ENCODE measurements around the gene DDX47. TPM values are rescaled to one million over a fixed set of nuclear protein-coding genes. Genes with fewer than 3 reads are reported as not detected.
A peak's percentile ranks its signal among the peaks of the same experiment; 100 is the strongest.

DDX47 gene
- total RNA-seq (2021) (59.2 to 64.8 TPM (median 59.2 TPM) in 3 replicates), Bru-seq, nascent RNA (percentile 91 among the genes with signal in this experiment)
- long read RNA-seq, experiment 1, transcript DDX47-202 (12 exons, 1,817 nt) = major isoform, 332 of 361 reads
- long read RNA-seq, experiment 1, transcript DDX47-201 (11 exons, 1,698 nt) = minor isoform, 6 of 361 reads
- long read RNA-seq, experiment 1, transcript DDX47-212 (11 exons, 2,357 nt) = minor isoform, 12 of 361 reads
- long read RNA-seq, experiment 1, partial matches to known transcripts = 7 of 361 reads
- long read RNA-seq, experiment 1, other reads (novel, unspliced or antisense) = 3 of 361 reads
- long read RNA-seq, experiment 2, transcript DDX47-202 (12 exons, 1,817 nt) = major isoform, 50 of 67 reads
- long read RNA-seq, experiment 2, partial matches to known transcripts = 15 of 67 reads
- long read RNA-seq, experiment 2, other reads (novel, unspliced or antisense) = 1 of 67 reads
- long read RNA-seq, experiment 3, transcript DDX47-202 (12 exons, 1,817 nt) = major isoform, 185 of 204 reads
- long read RNA-seq, experiment 3, partial matches to known transcripts = 12 of 204 reads
- long read RNA-seq, experiment 3, other reads (novel, unspliced or antisense) = 1 of 204 reads

DNA sequence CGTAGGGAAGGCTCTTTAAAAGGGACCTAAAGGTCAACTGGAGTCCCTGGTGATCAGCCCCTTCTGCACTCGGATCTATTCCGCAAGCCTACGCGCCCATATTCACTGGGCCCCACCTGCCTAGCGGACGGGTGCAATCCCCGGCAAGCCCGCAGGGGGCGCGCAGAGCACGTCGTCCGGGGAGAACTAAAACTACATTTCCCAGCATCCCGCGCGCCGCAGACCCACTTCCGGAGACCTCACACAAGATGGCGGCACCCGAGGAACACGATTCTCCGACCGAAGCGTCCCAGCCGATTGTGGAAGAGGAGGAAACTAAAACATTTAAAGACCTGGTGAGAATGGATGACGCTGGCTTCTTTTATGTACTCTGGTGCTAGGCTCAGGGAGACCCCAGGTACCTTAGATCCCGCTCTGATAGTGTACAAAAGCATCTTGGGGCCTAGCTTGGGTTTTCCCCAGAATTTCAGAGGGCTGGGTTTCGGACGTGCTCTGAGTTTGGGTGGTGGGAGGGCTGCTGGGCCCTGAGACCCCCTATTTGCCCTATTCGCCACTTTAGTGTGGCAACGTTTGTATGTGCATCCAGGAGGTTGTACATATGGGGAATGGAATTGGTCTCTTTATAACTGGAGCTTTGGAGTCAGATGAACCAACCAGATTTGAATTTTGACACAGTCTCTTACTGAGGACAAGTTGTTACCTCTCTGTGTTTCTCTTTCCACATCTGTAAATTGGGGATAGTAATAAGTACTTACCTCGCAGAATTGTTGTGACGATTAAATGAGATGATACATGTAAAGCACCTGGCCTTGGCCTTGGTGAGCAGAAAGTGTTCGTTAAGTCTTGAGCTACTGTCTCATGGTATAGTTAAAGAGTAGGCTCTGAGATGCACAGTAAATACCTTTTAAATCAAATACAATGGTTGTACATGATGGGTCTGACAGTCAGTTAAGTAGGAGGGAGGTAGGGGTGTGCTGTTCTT is at the start of gene DDX47:
Gene DDX47, plus strand, starts transcription at position 227 of the 982 bp plus-strand sequence. Its CDS starts 22 bp downstream, at position 249.
- peak; percentile 88 for TF ChIP-seq GABPB1 (CRISPR knock-in tag; IDR thresholded peaks at IDR 0.05)
- no peak for TF ChIP-seq NR3C1 (CRISPR knock-in tag; conservative IDR thresholded peaks at IDR 0.05; ENCODE audit: low read depth)
- TF ChIP-seq, protein P1, sequence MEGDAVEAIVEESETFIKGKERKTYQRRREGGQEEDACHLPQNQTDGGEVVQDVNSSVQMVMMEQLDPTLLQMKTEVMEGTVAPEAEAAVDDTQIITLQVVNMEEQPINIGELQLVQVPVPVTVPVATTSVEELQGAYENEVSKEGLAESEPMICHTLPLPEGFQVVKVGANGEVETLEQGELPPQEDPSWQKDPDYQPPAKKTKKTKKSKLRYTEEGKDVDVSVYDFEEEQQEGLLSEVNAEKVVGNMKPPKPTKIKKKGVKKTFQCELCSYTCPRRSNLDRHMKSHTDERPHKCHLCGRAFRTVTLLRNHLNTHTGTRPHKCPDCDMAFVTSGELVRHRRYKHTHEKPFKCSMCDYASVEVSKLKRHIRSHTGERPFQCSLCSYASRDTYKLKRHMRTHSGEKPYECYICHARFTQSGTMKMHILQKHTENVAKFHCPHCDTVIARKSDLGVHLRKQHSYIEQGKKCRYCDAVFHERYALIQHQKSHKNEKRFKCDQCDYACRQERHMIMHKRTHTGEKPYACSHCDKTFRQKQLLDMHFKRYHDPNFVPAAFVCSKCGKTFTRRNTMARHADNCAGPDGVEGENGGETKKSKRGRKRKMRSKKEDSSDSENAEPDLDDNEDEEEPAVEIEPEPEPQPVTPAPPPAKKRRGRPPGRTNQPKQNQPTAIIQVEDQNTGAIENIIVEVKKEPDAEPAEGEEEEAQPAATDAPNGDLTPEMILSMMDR (IDR thresholded peaks at IDR 0.05) = peak; percentile 89
- peak; percentile 73 for TF ChIP-seq SP1 (CRISPR knock-in tag; conservative IDR thresholded peaks at IDR 0.05)
- TF ChIP-seq TEAD1 (CRISPR knock-in tag; IDR thresholded peaks at IDR 0.05) = peak; percentile 32; the same call in 1 of the 2 replicates
- TF ChIP-seq KAT7 (CRISPR knock-in tag; IDR thresholded peaks at IDR 0.05; ENCODE audit: borderline replicate concordance) = 0 out of 2 replicates have a peak, but pooled peaks have one; percentile 46
- 0 out of 2 replicates have a peak, but pooled peaks have one; percentile 38 for TF ChIP-seq ESRRA (CRISPR knock-in tag; IDR thresholded peaks at IDR 0.05; ENCODE audit: borderline replicate concordance)
- peak; percentile 41; the same call in 1 of the 2 replicates for TF ChIP-seq ETV6 (CRISPR knock-in tag; IDR thresholded peaks at IDR 0.05)
- TF ChIP-seq GTF2I (CRISPR knock-in tag; conservative IDR thresholded peaks at IDR 0.05) = no peak
- TF ChIP-seq, protein P2, sequence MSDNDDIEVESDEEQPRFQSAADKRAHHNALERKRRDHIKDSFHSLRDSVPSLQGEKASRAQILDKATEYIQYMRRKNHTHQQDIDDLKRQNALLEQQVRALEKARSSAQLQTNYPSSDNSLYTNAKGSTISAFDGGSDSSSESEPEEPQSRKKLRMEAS (CRISPR knock-in tag; IDR thresholded peaks at IDR 0.05) = peak; percentile 82
- no peak for TF ChIP-seq SOX15 (CRISPR knock-in tag; IDR thresholded peaks at IDR 0.05)
- no peak for TF ChIP-seq JAZF1 (CRISPR knock-in tag; IDR thresholded peaks at IDR 0.05)
- 0 out of 2 replicates have a peak, but pooled peaks have one; percentile 39 for TF ChIP-seq FOXK1 (CRISPR knock-in tag; IDR thresholded peaks at IDR 0.05)
- TF ChIP-seq, protein P3, sequence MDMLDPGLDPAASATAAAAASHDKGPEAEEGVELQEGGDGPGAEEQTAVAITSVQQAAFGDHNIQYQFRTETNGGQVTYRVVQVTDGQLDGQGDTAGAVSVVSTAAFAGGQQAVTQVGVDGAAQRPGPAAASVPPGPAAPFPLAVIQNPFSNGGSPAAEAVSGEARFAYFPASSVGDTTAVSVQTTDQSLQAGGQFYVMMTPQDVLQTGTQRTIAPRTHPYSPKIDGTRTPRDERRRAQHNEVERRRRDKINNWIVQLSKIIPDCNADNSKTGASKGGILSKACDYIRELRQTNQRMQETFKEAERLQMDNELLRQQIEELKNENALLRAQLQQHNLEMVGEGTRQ (CRISPR knock-in tag; IDR thresholded peaks at IDR 0.05) = no peak
- TF ChIP-seq, protein P4, sequence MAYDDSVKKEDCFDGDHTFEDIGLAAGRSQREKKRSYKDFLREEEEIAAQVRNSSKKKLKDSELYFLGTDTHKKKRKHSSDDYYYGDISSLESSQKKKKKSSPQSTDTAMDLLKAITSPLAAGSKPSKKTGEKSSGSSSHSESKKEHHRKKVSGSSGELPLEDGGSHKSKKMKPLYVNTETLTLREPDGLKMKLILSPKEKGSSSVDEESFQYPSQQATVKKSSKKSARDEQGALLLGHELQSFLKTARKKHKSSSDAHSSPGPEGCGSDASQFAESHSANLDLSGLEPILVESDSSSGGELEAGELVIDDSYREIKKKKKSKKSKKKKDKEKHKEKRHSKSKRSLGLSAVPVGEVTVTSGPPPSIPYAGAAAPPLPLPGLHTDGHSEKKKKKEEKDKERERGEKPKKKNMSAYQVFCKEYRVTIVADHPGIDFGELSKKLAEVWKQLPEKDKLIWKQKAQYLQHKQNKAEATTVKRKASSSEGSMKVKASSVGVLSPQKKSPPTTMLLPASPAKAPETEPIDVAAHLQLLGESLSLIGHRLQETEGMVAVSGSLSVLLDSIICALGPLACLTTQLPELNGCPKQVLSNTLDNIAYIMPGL (CRISPR knock-in tag; IDR thresholded peaks at IDR 0.05) = peak; percentile 66
- Mint-ChIP-seq H3K27me3 (ENCODE audit: low read depth) (no peaks in the 10 kb centered on the region), H3K4me3 (peak within 1 kb of the TSS; percentile 100), H3K27ac (peak within 1 kb of the TSS; percentile 98), H3K4me1 (peaks cover 25% of the 10 kb centered on the region), H3K36me3 (peaks cover 39% of the 10 kb centered on the region), H3K9me3 (no peaks in the 10 kb centered on the region)
- ChIA-PET POLR2A (interaction anchor here (0.6 kb wide), 1 partner anchor 34 kb away, joined by 5 read pairs; no protein-coding TSS in a partner anchor), CTCF (interaction anchor here (0.9 to 1.8 kb wide), 11 partner anchors 8 to 100 kb away, joined by 3 to 10 read pairs (median 4); no protein-coding TSS in a partner anchor)
- DNase-seq (ENCODE audit: low spot score) (peak; percentile 98), ATAC-seq (peak; percentile 97)

DNA sequence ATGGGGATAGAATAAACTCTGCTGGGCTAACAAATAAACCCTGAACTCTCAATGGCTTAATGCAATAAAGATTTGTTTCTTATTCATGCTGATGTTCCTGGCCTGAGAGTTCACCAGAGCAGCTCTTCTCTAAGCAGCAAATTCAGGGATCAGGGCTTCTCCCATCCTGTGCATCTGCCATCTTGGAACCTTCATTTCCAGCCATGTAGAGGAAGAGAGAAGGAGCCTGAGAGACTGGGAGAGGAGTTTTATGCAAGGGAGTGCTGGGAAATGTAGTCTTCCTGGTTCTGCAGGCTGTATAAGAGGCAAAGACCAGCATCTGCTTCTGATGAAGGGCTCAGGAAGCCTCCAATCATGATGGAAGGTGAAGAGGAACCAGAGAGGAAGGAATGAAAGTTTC is 48.3 kb upstream of the DDX47 start:
- H3K36me3 Mint-ChIP-seq = no peaks in the 10 kb centered on the region
- no peaks in the 10 kb centered on the region; the same call in 1 of the 2 replicates for H3K27me3 Mint-ChIP-seq (ENCODE audit: low read depth)
- DNase-seq (ENCODE audit: low spot score) = no peak
- no peak overlapping the region for H3K4me3 Mint-ChIP-seq
- H3K9me3 Mint-ChIP-seq = peaks cover 7% of the 10 kb centered on the region
- no peak overlapping the region for H3K27ac Mint-ChIP-seq
- peak; percentile 78 for ATAC-seq
- no peaks in the 10 kb centered on the region for H3K4me1 Mint-ChIP-seq
- CTCF ChIA-PET = no interaction called here
- POLR2A ChIA-PET = no interaction called here
- TF ChIP-seq NR3C1 (CRISPR knock-in tag; conservative IDR thresholded peaks at IDR 0.05; ENCODE audit: low read depth) = no peak
- TF ChIP-seq GABPB1 (CRISPR knock-in tag; IDR thresholded peaks at IDR 0.05) = no peak
- TF ChIP-seq SMAD3 (CRISPR knock-in tag; IDR thresholded peaks at IDR 0.05; ENCODE audit: borderline replicate concordance) = no peak
- TF ChIP-seq, protein P3 (CRISPR knock-in tag; IDR thresholded peaks at IDR 0.05) = no peak
- TF ChIP-seq NFYB (CRISPR knock-in tag; conservative IDR thresholded peaks at IDR 0.05; ENCODE audit: low read depth) = no peak
- no peak for TF ChIP-seq NR1H2 (CRISPR knock-in tag; IDR thresholded peaks at IDR 0.05)
- no peak for TF ChIP-seq ZNF219 (CRISPR knock-in tag; IDR thresholded peaks at IDR 0.05; ENCODE audit: borderline replicate concordance)
- no peak for TF ChIP-seq ZNF396 (CRISPR knock-in tag; IDR thresholded peaks at IDR 0.05; ENCODE audit: borderline replicate concordance)
- TF ChIP-seq TEAD4 (CRISPR knock-in tag; IDR thresholded peaks at IDR 0.05) = no peak
- TF ChIP-seq, protein P5, sequence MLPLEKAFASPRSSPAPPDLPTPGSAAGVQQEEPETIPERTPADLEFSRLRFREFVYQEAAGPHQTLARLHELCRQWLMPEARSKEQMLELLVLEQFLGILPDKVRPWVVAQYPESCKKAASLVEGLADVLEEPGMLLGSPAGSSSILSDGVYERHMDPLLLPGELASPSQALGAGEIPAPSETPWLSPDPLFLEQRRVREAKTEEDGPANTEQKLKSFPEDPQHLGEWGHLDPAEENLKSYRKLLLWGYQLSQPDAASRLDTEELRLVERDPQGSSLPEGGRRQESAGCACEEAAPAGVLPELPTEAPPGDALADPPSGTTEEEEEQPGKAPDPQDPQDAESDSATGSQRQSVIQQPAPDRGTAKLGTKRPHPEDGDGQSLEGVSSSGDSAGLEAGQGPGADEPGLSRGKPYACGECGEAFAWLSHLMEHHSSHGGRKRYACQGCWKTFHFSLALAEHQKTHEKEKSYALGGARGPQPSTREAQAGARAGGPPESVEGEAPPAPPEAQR (CRISPR knock-in tag; IDR thresholded peaks at IDR 0.05) = no peak
- TF ChIP-seq CREB1 (CRISPR knock-in tag; IDR thresholded peaks at IDR 0.05) = no peak
- no peak for TF ChIP-seq RORB (CRISPR knock-in tag; IDR thresholded peaks at IDR 0.05)
- no peak for TF ChIP-seq ZNF416 (CRISPR knock-in tag; IDR thresholded peaks at IDR 0.05)
- no peak for TF ChIP-seq ETV6 (CRISPR knock-in tag; IDR thresholded peaks at IDR 0.05)

Data from WTC11 (cell line).